OCI-LY7 (cell line): ENCODE measurements around the gene AIFM3. TPM values are rescaled to one million over a fixed set of nuclear protein-coding genes. Genes with fewer than 3 reads are reported as not detected.

Experiments
- BruUV-seq: library from RNA; stranded (reverse); fragments of 400-500 nt; replicated peaks from 2 replicates; lab custom pipeline; 2021; lab: Mats Ljungman, UMichigan
- CTCF ChIA-PET: fragments of 300-600 bp; sonication (Branson Sonifier 250); formaldehyde crosslinking; loops from one replicate; lab custom pipeline; 2022; ENCODE audit warnings: antibody characterized with exemption; ENCODE audit not compliant: unreplicated experiment; lab: Charles Lee
- POLR2A ChIA-PET: fragments of 300-600 bp; sonication (Branson Sonifier 250); formaldehyde crosslinking; loops from one replicate; lab custom pipeline; 2022; ENCODE audit warnings: antibody characterized with exemption; lab: Charles Lee
- DNase-seq: peaks from one replicate; pipeline ENCODE4 v3.0.0-alpha.2; 2015; ENCODE audit warnings: low spot score
- H2AFZ ChIP-seq: fragments of 200-600 bp; sonication (generic), shearing (Covaris generic); 2 replicates; pipeline ENCODE4 v1.6.1; 2014; ENCODE audit warnings: mild to moderate bottlenecking, antibody characterized with exemption, low read length, moderate library complexity
- H3K27ac ChIP-seq: fragments of 200-600 bp; sonication (generic); 2 replicates; pipeline ENCODE4 v1.5.1; 2014; ENCODE audit warnings: mixed run types, low read depth, mild to moderate bottlenecking, moderate library complexity, low read length, inconsistent platforms; ENCODE audit not compliant: poor library complexity, severe bottlenecking
- H3K36me3 ChIP-seq: fragments of 200-600 bp; sonication (generic); 2 replicates; pipeline ENCODE4 v1.6.1; 2014; ENCODE audit warnings: mild to moderate bottlenecking, antibody characterized with exemption, low read length, moderate library complexity, mixed read lengths; ENCODE audit not compliant: insufficient read depth
- H3K4me1 ChIP-seq: fragments of 200-600 bp; sonication (generic); 2 replicates; pipeline ENCODE4 v1.5.1; 2014; ENCODE audit warnings: mild to moderate bottlenecking, low read length; ENCODE audit not compliant: insufficient read depth, poor library complexity, severe bottlenecking
- H3K4me2 ChIP-seq: fragments of 200-600 bp; sonication (generic); 2 replicates; pipeline ENCODE4 v1.6.1; 2014; ENCODE audit warnings: mild to moderate bottlenecking, low read length
- H3K4me3 ChIP-seq: fragments of 200-600 bp; sonication (generic); 2 replicates; pipeline ENCODE4 v1.5.1; 2014; ENCODE audit warnings: mild to moderate bottlenecking, low read depth, low read length; ENCODE audit not compliant: poor library complexity, severe bottlenecking
- H3K79me2 ChIP-seq: fragments of 200-600 bp; sonication (generic); 2 replicates; pipeline ENCODE4 v1.6.1; 2016; ENCODE audit warnings: low read depth, mild to moderate bottlenecking, low read length, moderate library complexity, mixed read lengths; ENCODE audit not compliant: insufficient read depth
- H3K9me2 ChIP-seq: fragments of 200-600 bp; sonication (generic); 2 replicates; pipeline ENCODE4 v1.6.1; 2016; ENCODE audit warnings: mild to moderate bottlenecking, low read length, mixed read lengths; ENCODE audit not compliant: insufficient read depth
- H3K9me3 ChIP-seq: fragments of 200-600 bp; sonication (generic); 2 replicates; pipeline ENCODE4 v1.6.1; 2014; ENCODE audit warnings: mild to moderate bottlenecking, mixed run types, low read length, mixed read lengths
- H4K20me1 ChIP-seq: fragments of 200-600 bp; sonication (generic); 2 replicates; pipeline ENCODE4 v1.6.1; 2014; ENCODE audit warnings: mild to moderate bottlenecking, antibody characterized with exemption, low read length, moderate library complexity, mixed read lengths; ENCODE audit not compliant: insufficient read depth
- EZH2phosphoT487 ChIP-seq: fragments of 200-600 bp; sonication (generic); IDR thresholded peaks from 2 replicates; pipeline ENCODE4 v1.6.1; 2018; ENCODE audit warnings: low read depth, borderline replicate concordance, mild to moderate bottlenecking, mixed run types, antibody characterized with exemption, low read length, moderate library complexity, mixed read lengths
- intact Hi-C: fragments of 100-400 bp; cut with micrococcal nuclease; formaldehyde crosslinking; loops from one replicate; pipeline ENCODE4 v1.10.0; 2022; ENCODE audit not compliant: unreplicated experiment
- total RNA-seq, 2 experiments: library from RNA; depleted of rRNA in 1 of 2; stranded (reverse); fragments of >200 nt in 1 of 2; shearing (Covaris generic) in 1 of 2; gene quantifications; 2 replicates each; pipeline ENCODE4 v1.2.3, GENCODE V29; 2014 to 2022
- TF ChIP-seq, protein P1 (sequence below): fragments of 200-600 bp; sonication (generic); conservative IDR thresholded peaks from 2 replicates; pipeline ENCODE4 v1.5.1; 2014; ENCODE audit warnings: mild to moderate bottlenecking, antibody characterized with exemption, low read length, moderate library complexity, mixed read lengths

AIFM3 gene
- total RNA-seq, 2 experiments from 2014 or later = 0.47 TPM; not detected in 1

DNA sequence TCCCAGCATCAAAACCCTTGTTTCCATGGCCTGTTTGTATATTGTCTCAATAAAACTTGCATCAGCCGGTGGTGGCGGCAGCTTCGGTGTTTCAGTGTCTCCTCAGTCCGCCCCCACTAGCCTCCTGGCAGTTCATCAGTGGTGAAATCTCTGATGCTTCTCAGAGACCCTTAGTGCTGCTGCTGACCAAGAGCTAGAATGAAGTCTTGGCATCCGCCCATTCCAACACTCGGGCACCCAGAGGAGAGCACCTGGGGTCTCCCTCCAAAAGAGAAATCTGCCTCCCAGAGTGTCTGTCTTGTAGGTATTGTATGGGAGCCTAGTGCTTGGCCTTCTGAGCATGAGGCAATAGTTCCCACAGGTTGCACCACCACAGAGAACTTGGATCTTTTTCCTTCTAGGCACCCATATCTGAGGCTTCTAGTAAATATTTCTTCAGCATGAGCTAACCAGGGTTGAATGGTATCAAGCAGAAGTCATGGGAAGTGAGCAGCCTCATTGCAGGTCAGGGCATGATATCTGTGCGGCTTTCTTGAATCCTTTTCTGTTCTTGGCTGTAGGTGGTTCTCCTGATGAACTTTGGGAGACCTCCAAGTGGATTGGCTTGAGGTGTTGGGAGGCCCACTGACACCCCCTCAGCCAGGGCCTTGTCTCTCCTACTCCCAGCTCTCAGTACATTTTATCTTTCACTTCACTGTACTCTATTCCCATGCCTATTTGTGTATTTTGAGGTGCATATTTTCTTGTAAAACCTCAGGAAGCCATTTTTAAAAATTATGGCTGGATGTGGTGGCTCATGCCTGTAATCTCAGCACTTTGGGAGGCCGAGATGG is 13.2 kb upstream of the AIFM3 start:
- H3K9me2 ChIP-seq = no peaks in the 10 kb centered on the region
- no peak for TF ChIP-seq EZH2phosphoT487
- TF ChIP-seq, protein P1, sequence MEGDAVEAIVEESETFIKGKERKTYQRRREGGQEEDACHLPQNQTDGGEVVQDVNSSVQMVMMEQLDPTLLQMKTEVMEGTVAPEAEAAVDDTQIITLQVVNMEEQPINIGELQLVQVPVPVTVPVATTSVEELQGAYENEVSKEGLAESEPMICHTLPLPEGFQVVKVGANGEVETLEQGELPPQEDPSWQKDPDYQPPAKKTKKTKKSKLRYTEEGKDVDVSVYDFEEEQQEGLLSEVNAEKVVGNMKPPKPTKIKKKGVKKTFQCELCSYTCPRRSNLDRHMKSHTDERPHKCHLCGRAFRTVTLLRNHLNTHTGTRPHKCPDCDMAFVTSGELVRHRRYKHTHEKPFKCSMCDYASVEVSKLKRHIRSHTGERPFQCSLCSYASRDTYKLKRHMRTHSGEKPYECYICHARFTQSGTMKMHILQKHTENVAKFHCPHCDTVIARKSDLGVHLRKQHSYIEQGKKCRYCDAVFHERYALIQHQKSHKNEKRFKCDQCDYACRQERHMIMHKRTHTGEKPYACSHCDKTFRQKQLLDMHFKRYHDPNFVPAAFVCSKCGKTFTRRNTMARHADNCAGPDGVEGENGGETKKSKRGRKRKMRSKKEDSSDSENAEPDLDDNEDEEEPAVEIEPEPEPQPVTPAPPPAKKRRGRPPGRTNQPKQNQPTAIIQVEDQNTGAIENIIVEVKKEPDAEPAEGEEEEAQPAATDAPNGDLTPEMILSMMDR = no peak
- intact Hi-C loops = no loop called here
- no peaks in the 10 kb centered on the region for H3K9me3 ChIP-seq
- no peak overlapping the region for H3K27ac ChIP-seq
- CTCF ChIA-PET = no interaction called here
- peaks cover 14% of the 10 kb centered on the region for H3K79me2 ChIP-seq
- H2AFZ ChIP-seq = no peak overlapping the region
- no peaks in the 10 kb centered on the region for H3K4me1 ChIP-seq
- no peak overlapping the region for H3K4me2 ChIP-seq
- H4K20me1 ChIP-seq = no peaks in the 10 kb centered on the region
- no peak for DNase-seq
- POLR2A ChIA-PET = no interaction called here
- BruUV-seq = no TSS peak
- no peak overlapping the region for H3K4me3 ChIP-seq
- peaks cover 56% of the 10 kb centered on the region for H3K36me3 ChIP-seq

DNA sequence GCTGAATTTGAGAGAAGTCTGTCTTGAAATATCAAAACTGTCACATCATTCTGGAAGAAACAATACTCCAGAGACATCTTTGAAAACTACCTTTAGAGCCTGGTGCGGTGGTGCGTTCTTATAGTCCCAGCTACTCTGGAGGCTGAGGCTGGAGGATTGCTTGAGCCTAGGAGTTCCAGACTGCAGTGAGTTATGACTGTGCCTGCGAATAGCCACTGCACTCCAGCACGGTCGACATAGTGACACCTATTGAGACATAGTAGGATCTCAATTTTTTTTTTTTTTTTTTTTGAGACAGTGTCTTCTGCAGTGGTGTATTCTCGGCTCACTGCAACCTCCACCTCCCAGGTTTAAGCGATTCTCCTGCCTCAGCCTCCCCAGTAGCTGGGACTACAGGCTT is 11.5 kb upstream of the AIFM3 start:
- H2AFZ ChIP-seq = no peak overlapping the region
- ChIA-PET CTCF (no interaction called here), POLR2A (interaction anchor here (0.6 kb wide), 1 partner anchor 27 kb away, joined by 8 read pairs; no protein-coding TSS in a partner anchor)
- BruUV-seq = no TSS peak
- intact Hi-C loops = no loop called here
- no peaks in the 10 kb centered on the region for H3K9me2 ChIP-seq
- no peaks in the 10 kb centered on the region for H4K20me1 ChIP-seq
- no peak overlapping the region for H3K4me2 ChIP-seq
- no peaks in the 10 kb centered on the region for H3K9me3 ChIP-seq
- no peak overlapping the region for H3K27ac ChIP-seq
- H3K36me3 ChIP-seq = peaks cover 40% of the 10 kb centered on the region
- no peak for DNase-seq
- H3K4me3 ChIP-seq = no peak overlapping the region
- TF ChIP-seq, protein P1 = no peak
- no peak for TF ChIP-seq EZH2phosphoT487
- H3K4me1 ChIP-seq = no peaks in the 10 kb centered on the region
- H3K79me2 ChIP-seq = no peaks in the 10 kb centered on the region
